Natural killer cell (primary cell): ENCODE measurements around the gene CSNK1G3. TPM values are rescaled to one million over a fixed set of nuclear protein-coding genes. Genes with fewer than 3 reads are reported as not detected.

Experiments
- ATAC-seq, 3 donors: fragments of 150-1000 bp in 2 of 3; fragments of 200-7000 bp in 1 of 3; cut with Tn5 transposase; 1 replicate in 1 of 3; 2 replicates in 2 of 3; pipeline ENCODE4 v1.10.0; 2021; ENCODE audit warnings: mild to moderate bottlenecking in 2 of 3, moderate library complexity in 2 of 3
- DNase-seq, 2 donors: peaks; one replicate each; pipeline versions ENCODE4 v3.0.0 to v3.0.0-alpha.2; 2013 to 2021; ENCODE audit warnings: mixed read lengths in 1 of 2
- H3K27ac ChIP-seq: one replicate; pipeline ENCODE4 v1.5.1; 2013; ENCODE audit warnings: mild to moderate bottlenecking, low read length
- H3K27me3 ChIP-seq: one replicate; pipeline ENCODE4 v1.6.1; 2013; ENCODE audit warnings: low read length; ENCODE audit not compliant: control insufficient read depth, insufficient read depth
- H3K36me3 ChIP-seq: one replicate; pipeline ENCODE4 v1.6.1; 2013; ENCODE audit warnings: low read length; ENCODE audit not compliant: control insufficient read depth, insufficient read depth
- H3K4me1 ChIP-seq: one replicate; pipeline ENCODE4 v1.6.1; 2013; ENCODE audit warnings: low read length; ENCODE audit not compliant: control insufficient read depth, insufficient read depth
- H3K4me3 ChIP-seq: one replicate; pipeline ENCODE4 v1.5.1; 2013; ENCODE audit warnings: low read length
- H3K9me3 ChIP-seq: one replicate; pipeline ENCODE4 v1.6.1; 2013; ENCODE audit warnings: low read length; ENCODE audit not compliant: control insufficient read depth, insufficient read depth
- H3K27ac Mint-ChIP-seq, 2 donors: one replicate each; pipeline ENCODE4 v1.8.0; 2022; ENCODE audit warnings: mild to moderate bottlenecking in 2 of 2, mixed read lengths in 2 of 2, moderate library complexity in 1 of 2
- H3K27me3 Mint-ChIP-seq, 2 donors: one replicate each; pipeline ENCODE4 v1.8.0; 2022; ENCODE audit warnings: low read depth in 2 of 2, mixed read lengths in 2 of 2
- H3K36me3 Mint-ChIP-seq: one replicate; pipeline ENCODE4 v1.8.0; 2022; ENCODE audit warnings: mixed read lengths
- H3K4me1 Mint-ChIP-seq, 2 donors: one replicate each; pipeline ENCODE4 v1.8.0; 2022; ENCODE audit warnings: mixed read lengths in 2 of 2
- H3K4me3 Mint-ChIP-seq: one replicate; pipeline ENCODE4 v1.8.0; 2022; ENCODE audit warnings: mild to moderate bottlenecking, moderate library complexity, mixed read lengths
- H3K9me3 Mint-ChIP-seq, 2 donors: one replicate each; pipeline ENCODE4 v1.8.0; 2022; ENCODE audit warnings: mixed read lengths in 2 of 2
- WGBS: methylation state at CpG from one replicate; pipeline ENCODE4 v1.1.7; 2013; ENCODE audit warnings: missing lambda C conversion rate; ENCODE audit not compliant: insufficient coverage; 5-methylcytosine and 5-hydroxymethylcytosine counted together
- intact Hi-C: fragments of 100-400 bp; cut with micrococcal nuclease; formaldehyde crosslinking; loops from one replicate; pipeline ENCODE4 v1.14.2; 2022
- total RNA-seq, 4 donors: library from RNA; stranded (reverse); fragments of 120-200 nt in 1 of 4; gene quantifications; one replicate each; pipeline versions ENCODE4 v1.2.3 to v1.2.4, GENCODE V29; 2013 to 2022
- TF ChIP-seq, protein P1 (sequence below): fragments of 200-600 bp; IDR thresholded peaks from one replicate; pipeline ENCODE4 v1.8.0; 2022; ENCODE audit warnings: antibody characterized with exemption

The CSNK1G3 gene
- total RNA-seq, 3 donors from 2014 or later (not counting 1 experiment from before 2014, with no cell fraction given) = 96.7 to 111 (median 101) TPM

DNA sequence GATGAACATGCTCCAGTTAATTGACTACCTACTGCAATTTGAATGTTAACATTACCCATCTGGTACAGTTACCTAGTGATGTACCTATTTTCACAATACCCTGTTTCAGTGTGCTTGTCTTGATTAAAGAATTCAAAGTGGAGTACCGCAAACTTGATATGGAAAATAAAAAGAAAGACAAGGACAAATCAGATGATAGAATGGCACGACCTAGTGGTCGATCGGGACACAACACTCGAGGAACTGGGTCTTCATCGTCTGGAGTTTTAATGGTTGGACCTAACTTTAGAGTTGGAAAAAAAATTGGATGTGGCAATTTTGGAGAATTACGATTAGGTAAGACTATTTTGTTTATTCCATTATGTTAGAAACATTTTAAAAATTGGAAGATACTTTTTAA lies 33.5 kb downstream of the CSNK1G3 start:
- Histone ChIP-seq H3K4me3 (no peak overlapping the region), H3K4me1 (peaks cover 26% of the 10 kb centered on the region), H3K36me3 (peaks cover under 1% of the 10 kb centered on the region), H3K9me3 (no peaks in the 10 kb centered on the region), H3K27ac (no peak overlapping the region), H3K27me3 (no peaks in the 10 kb centered on the region)
- intact Hi-C loops = no loop called here
- no peak for ATAC-seq
- H3K27ac Mint-ChIP-seq = peak overlapping the region; percentile 29 to 36
- H3K27me3 Mint-ChIP-seq = no peaks in the 10 kb centered on the region
- no peak overlapping the region for H3K4me3 Mint-ChIP-seq
- H3K9me3 Mint-ChIP-seq = no peaks in the 10 kb centered on the region
- DNase-seq = peak in 1 of 2 donors; percentile 59
- H3K36me3 Mint-ChIP-seq = no peaks in the 10 kb centered on the region
- H3K4me1 Mint-ChIP-seq = peaks cover 58 to 73% of the 10 kb centered on the region in 2 donors
- TF ChIP-seq, protein P1, sequence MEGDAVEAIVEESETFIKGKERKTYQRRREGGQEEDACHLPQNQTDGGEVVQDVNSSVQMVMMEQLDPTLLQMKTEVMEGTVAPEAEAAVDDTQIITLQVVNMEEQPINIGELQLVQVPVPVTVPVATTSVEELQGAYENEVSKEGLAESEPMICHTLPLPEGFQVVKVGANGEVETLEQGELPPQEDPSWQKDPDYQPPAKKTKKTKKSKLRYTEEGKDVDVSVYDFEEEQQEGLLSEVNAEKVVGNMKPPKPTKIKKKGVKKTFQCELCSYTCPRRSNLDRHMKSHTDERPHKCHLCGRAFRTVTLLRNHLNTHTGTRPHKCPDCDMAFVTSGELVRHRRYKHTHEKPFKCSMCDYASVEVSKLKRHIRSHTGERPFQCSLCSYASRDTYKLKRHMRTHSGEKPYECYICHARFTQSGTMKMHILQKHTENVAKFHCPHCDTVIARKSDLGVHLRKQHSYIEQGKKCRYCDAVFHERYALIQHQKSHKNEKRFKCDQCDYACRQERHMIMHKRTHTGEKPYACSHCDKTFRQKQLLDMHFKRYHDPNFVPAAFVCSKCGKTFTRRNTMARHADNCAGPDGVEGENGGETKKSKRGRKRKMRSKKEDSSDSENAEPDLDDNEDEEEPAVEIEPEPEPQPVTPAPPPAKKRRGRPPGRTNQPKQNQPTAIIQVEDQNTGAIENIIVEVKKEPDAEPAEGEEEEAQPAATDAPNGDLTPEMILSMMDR = peak; percentile 57
- WGBS = 95% methylated on average over 7 of the region's 7 CpGs

DNA sequence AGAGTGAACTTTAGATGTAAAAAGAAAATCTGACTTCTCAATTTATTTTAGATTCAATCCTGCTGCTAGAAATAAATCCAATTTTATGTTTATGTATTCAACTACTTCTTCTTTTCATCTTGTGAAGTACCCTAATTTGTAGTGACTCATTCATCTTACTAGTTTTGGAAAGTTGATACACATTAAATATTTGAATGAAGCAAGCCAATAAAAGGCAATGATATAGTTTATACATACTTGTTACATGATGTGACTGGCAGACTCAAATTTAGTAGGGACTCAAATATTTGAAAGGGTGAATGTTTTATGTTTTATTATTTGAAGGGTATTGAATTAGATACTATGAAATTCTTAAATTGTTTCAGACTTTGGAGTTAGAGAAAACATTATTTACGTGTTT lies 34.7 kb downstream of the CSNK1G3 start:
- no CpG with 5 or more reads among the region's 1 CpG for WGBS
- H3K27ac ChIP-seq = no peak overlapping the region
- Mint-ChIP-seq H3K27ac (peak overlapping the region; percentile 62 to 96), H3K4me3 (no peak overlapping the region), H3K9me3 (no peaks in the 10 kb centered on the region), H3K4me1 (peaks cover 46 to 68% of the 10 kb centered on the region in 2 donors), H3K36me3 (no peaks in the 10 kb centered on the region), H3K27me3 (no peaks in the 10 kb centered on the region)
- H3K4me3 ChIP-seq = no peak overlapping the region
- intact Hi-C loops = no loop called here
- DNase-seq (no peak), ATAC-seq (no peak)
- peaks cover 2% of the 10 kb centered on the region for H3K36me3 ChIP-seq
- TF ChIP-seq, protein P1 = no peak
- H3K4me1 ChIP-seq = peaks cover 24% of the 10 kb centered on the region
- no peaks in the 10 kb centered on the region for H3K9me3 ChIP-seq
- no peaks in the 10 kb centered on the region for H3K27me3 ChIP-seq

DNA sequence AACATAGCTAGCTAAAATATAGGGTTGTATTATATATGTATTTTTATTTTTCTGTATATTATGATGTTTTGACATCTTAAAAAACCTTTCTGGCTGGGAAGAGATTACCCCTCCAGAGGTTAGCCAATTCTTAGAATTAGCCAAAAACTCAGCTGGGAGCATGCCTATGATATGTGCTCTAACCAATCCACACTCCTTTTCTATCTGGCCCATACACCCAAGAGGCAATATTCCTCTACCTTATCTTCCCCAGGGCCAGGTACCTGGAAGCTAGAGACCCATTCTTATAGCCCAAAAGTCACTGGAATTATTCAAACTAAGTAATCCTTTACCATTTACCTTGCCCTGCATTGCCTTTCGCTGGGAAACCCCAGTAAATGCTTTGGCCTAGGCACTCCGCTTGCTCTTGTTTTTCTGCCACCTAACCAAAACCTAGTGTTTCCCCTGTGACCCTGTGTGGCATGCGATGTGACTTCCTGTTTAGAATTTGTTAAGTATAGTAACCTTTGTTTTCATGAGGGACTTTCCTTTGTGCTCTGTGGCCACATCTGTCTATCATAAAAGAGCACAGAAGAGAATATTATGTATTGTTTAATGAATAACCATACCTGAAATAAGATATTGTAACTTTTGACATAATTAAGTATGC lies 37.4 kb downstream of the CSNK1G3 start:
- H3K27ac ChIP-seq = peak overlapping the region; percentile 88
- Mint-ChIP-seq H3K27me3 (no peaks in the 10 kb centered on the region), H3K27ac (peak overlapping the region; percentile 96 to 97), H3K36me3 (no peaks in the 10 kb centered on the region), H3K4me1 (peaks cover 23 to 51% of the 10 kb centered on the region in 2 donors), H3K4me3 (peak overlapping the region; percentile 55), H3K9me3 (no peaks in the 10 kb centered on the region)
- peaks cover 2% of the 10 kb centered on the region for H3K36me3 ChIP-seq
- TF ChIP-seq, protein P1 = no peak
- no peaks in the 10 kb centered on the region for H3K27me3 ChIP-seq
- ATAC-seq (peak; percentile 95 to 98 (median 97)), DNase-seq (peak; percentile 64 to 90)
- H3K4me1 ChIP-seq = peaks cover 20% of the 10 kb centered on the region
- 6% methylated on average over 2 of the region's 3 CpGs for WGBS
- H3K9me3 ChIP-seq = no peaks in the 10 kb centered on the region
- H3K4me3 ChIP-seq = no peak overlapping the region
- intact Hi-C loops = loop anchor here (1.0 kb wide), 2 partner anchors 36 to 126 kb away; partner anchors contain the start of gene CEP120

DNA sequence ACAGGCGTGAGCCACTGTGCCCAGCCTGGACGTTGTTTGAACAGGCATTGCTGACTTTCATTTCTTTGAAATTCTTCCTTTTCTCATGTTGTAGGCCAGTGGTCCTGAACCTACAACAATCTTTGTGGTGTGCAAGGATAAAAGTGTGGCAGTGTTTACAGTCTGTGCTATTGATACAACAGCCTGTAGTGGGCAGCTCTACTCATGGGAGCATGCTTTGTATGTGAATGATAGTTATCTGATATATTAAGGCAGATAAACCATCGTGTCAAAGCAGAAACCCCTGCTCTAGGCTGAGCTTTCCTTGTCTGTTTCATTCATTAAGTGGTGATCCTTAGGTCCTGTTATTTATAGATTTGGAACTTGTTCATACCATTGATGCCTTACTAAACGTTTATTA lies 42.6 kb downstream of the CSNK1G3 start:
- Mint-ChIP-seq H3K9me3 (no peaks in the 10 kb centered on the region), H3K27ac (peak overlapping the region; percentile 43 to 47), H3K36me3 (no peaks in the 10 kb centered on the region), H3K4me3 (no peak overlapping the region), H3K27me3 (no peaks in the 10 kb centered on the region), H3K4me1 (peaks cover 17 to 28% of the 10 kb centered on the region in 2 donors)
- no peak for DNase-seq
- no peak for ATAC-seq
- no peak overlapping the region for H3K4me3 ChIP-seq
- WGBS = 79% methylated on average over 3 of the region's 4 CpGs
- TF ChIP-seq, protein P1 = no peak
- peaks cover 6% of the 10 kb centered on the region for H3K4me1 ChIP-seq
- H3K27ac ChIP-seq = no peak overlapping the region
- no peaks in the 10 kb centered on the region for H3K27me3 ChIP-seq
- H3K36me3 ChIP-seq = peaks cover 4% of the 10 kb centered on the region
- intact Hi-C loops = no loop called here
- no peaks in the 10 kb centered on the region for H3K9me3 ChIP-seq
